Keratinocyte (primary cell): Measurements from ENCODE around the gene DNAH17. TPM values are rescaled to one million over a fixed set of nuclear protein-coding genes. Genes with fewer than 3 reads are reported as not detected.

ENCODE experiments used
- DNase-seq: peaks from one replicate; pipeline ENCODE4 v3.0.0-alpha.2; 2011; ENCODE audit warnings: low read depth, missing footprints, low spot score
- FAIRE-seq: peaks from 2 replicates; lab custom pipeline; 2011; peaks lifted over from hg19 to GRCh38; lab: Jason Lieb, UNC
- H2AFZ ChIP-seq: 2 replicates; pipeline ENCODE4 v1.6.0; 2012; ENCODE audit warnings: low read length, control low read depth, inconsistent platforms; ENCODE audit not compliant: control insufficient read depth
- H3K27ac ChIP-seq: 2 replicates; pipeline ENCODE4 v1.5.1; 2011; ENCODE audit warnings: low read length; ENCODE audit not compliant: control insufficient read depth, insufficient read depth
- H3K27me3 ChIP-seq: 3 replicates; pipeline ENCODE4 v1.6.0; 2011; ENCODE audit warnings: low read length; ENCODE audit not compliant: control insufficient read depth, insufficient read depth; ENCODE audit errors: extremely low read depth
- H3K36me3 ChIP-seq, 2 experiments: 2 replicates in 1 of 2; 3 replicates in 1 of 2; pipeline ENCODE4 v1.5.1; 2011; ENCODE audit warnings: low read length in 2 of 2, mild to moderate bottlenecking in 1 of 2; ENCODE audit not compliant: control insufficient read depth in 2 of 2, insufficient read depth in 2 of 2; ENCODE audit errors: extremely low read depth in 1 of 2
- H3K4me1 ChIP-seq: 3 replicates; pipeline ENCODE4 v1.5.1; 2011; ENCODE audit warnings: low read length; ENCODE audit not compliant: control insufficient read depth, insufficient read depth; ENCODE audit errors: extremely low read depth
- H3K4me2 ChIP-seq: 3 replicates; pipeline ENCODE4 v1.6.0; 2011; ENCODE audit warnings: low read depth, low read length; ENCODE audit not compliant: control insufficient read depth, insufficient read depth; ENCODE audit errors: extremely low read depth
- H3K4me3 ChIP-seq, 3 experiments: fragments of 200-600 bp in 1 of 3; sonication (generic) in 1 of 3; 2 replicates in 2 of 3; 3 replicates in 1 of 3; pipeline ENCODE4 v1.5.1; 2011 to 2016; ENCODE audit warnings: low read length in 3 of 3, mild to moderate bottlenecking in 3 of 3, control low read depth in 2 of 3, inconsistent platforms in 1 of 3, low read depth in 1 of 3, mixed read lengths in 1 of 3, mixed run types in 1 of 3, moderate library complexity in 1 of 3; ENCODE audit not compliant: control insufficient read depth in 2 of 3, insufficient read depth in 2 of 3; ENCODE audit errors: extremely low read depth in 1 of 3
- H3K79me2 ChIP-seq: 2 replicates; pipeline ENCODE4 v1.6.0; 2012; ENCODE audit warnings: low read length; ENCODE audit not compliant: control insufficient read depth, insufficient read depth
- H3K9ac ChIP-seq: 3 replicates; pipeline ENCODE4 v1.6.0; 2011; ENCODE audit warnings: low read length; ENCODE audit not compliant: control insufficient read depth, insufficient read depth; ENCODE audit errors: extremely low read depth
- H3K9me1 ChIP-seq: 3 replicates; pipeline ENCODE4 v1.6.0; 2011; ENCODE audit warnings: low read length; ENCODE audit not compliant: control insufficient read depth, insufficient read depth; ENCODE audit errors: extremely low read depth
- H3K9me3 ChIP-seq: 2 replicates; pipeline ENCODE4 v1.5.1; 2012; ENCODE audit warnings: low read depth, low read length; ENCODE audit not compliant: control insufficient read depth
- H4K20me1 ChIP-seq: 3 replicates; pipeline ENCODE4 v1.6.0; 2011; ENCODE audit warnings: low read length; ENCODE audit not compliant: control insufficient read depth, insufficient read depth; ENCODE audit errors: extremely low read depth
- CTCF ChIP-seq, 3 experiments: IDR thresholded peaks in 1 of 3; conservative IDR thresholded peaks in 1 of 3; optimal IDR thresholded peaks in 1 of 3; 2 replicates in 2 of 3; 3 replicates in 1 of 3; pipeline versions ENCODE3 to v1.5.1; 2011; ENCODE audit warnings: low read length in 3 of 3, mild to moderate bottlenecking in 3 of 3, moderate library complexity in 2 of 3, control low read depth in 1 of 3, inconsistent platforms in 1 of 3; ENCODE audit not compliant: insufficient read depth in 2 of 3; ENCODE audit errors: extremely low read depth in 1 of 3
- EZH2 ChIP-seq: IDR thresholded peaks from one replicate; pipeline ENCODE4 v1.6.1; 2012; ENCODE audit warnings: inconsistent platforms, mild to moderate bottlenecking, low read length, moderate library complexity
- dilution Hi-C: fragments of 300-500 bp; cut with MboI; formaldehyde crosslinking; loops from one replicate; pipeline ENCODE4 v1.7.0; 2020; ENCODE audit warnings: low sequenced_read_pairs; ENCODE audit not compliant: extremely low pct_ligation_motif_present
- polyA plus RNA-seq, 5 experiments: library from polyadenylated mRNA; depleted of rRNA in 3 of 5; stranded (reverse) in 3 of 5; stranded (forward) in 1 of 5; unstranded in 1 of 5; fragments of >200 nt; gene quantifications; 1 replicate in 1 of 5; 2 replicates in 3 of 5; 3 replicates in 1 of 5; pipeline versions ENCODE4 v1.2.1 to v1.2.3, GENCODE V29; 2011 to 2012; ENCODE audit warnings: missing spikeins in 2 of 5, low read depth in 1 of 5, low replicate concordance in 1 of 5

The DNAH17 gene
- polyA plus RNA-seq, 1 donor (not counting 4 experiments of a cell fraction or from before 2014, with no cell fraction given) = 0.16 TPM

- Histone ChIP-seq H3K4me1 (no peaks in the 10 kb centered on the region), H2AFZ (no peak overlapping the region), H3K27me3 (no peaks in the 10 kb centered on the region), H3K4me2 (no peak overlapping the region), H3K27ac (no peak overlapping the region), H3K79me2 (peaks cover 2% of the 10 kb centered on the region), H3K9me1 (no peaks in the 10 kb centered on the region), H3K9ac (no peak overlapping the region), H4K20me1 (no peaks in the 10 kb centered on the region), H3K9me3 (no peaks in the 10 kb centered on the region), H3K4me3 (no peak overlapping the region), H3K36me3 (peaks cover 30 to 35% of the 10 kb centered on the region in 2 experiments)
- dilution Hi-C loops = no loop called here
- FAIRE-seq = no peak
- TF ChIP-seq EZH2 (no peak), CTCF (optimal IDR thresholded peaks at IDR 0.05 in 1 of 3, IDR thresholded peaks at IDR 0.05 in 1 of 3, conservative IDR thresholded peaks at IDR 0.05 in 1 of 3; ENCODE audit: extremely low read depth in 1 of 3, insufficient read depth in 2 of 3, low read length in 3 of 3) (no peak)
- DNase-seq = no peak
These were observed 158.7 kb downstream of the DNAH17 start for GRCh38 chr17:78418326-78419026.

GRCh38 chr17:78417531-78417909, 159.7 kb downstream of the DNAH17 start:
- dilution Hi-C loops = no loop called here
- H3K4me2 ChIP-seq = no peak overlapping the region
- H3K79me2 ChIP-seq = peaks cover 10% of the 10 kb centered on the region
- H3K9me1 ChIP-seq = no peaks in the 10 kb centered on the region
- no peak overlapping the region for H3K9ac ChIP-seq
- FAIRE-seq (no peak), DNase-seq (no peak)
- no peaks in the 10 kb centered on the region for H3K27me3 ChIP-seq
- H3K27ac ChIP-seq = no peak overlapping the region
- no peak overlapping the region for H2AFZ ChIP-seq
- peaks cover 25 to 37% of the 10 kb centered on the region in 2 experiments for H3K36me3 ChIP-seq
- TF ChIP-seq CTCF (optimal IDR thresholded peaks at IDR 0.05 in 1 of 3, IDR thresholded peaks at IDR 0.05 in 1 of 3, conservative IDR thresholded peaks at IDR 0.05 in 1 of 3; ENCODE audit: extremely low read depth in 1 of 3, insufficient read depth in 2 of 3, low read length in 3 of 3) (no peak), EZH2 (no peak)
- H3K4me3 ChIP-seq = no peak overlapping the region
- no peaks in the 10 kb centered on the region for H3K9me3 ChIP-seq
- H3K4me1 ChIP-seq = no peaks in the 10 kb centered on the region
- H4K20me1 ChIP-seq = no peaks in the 10 kb centered on the region
